GM21717 (cell line): ENCODE data around the gene NLN.
A peak's percentile ranks its signal among the peaks of the same experiment; 100 is the strongest.
"Not testable (repeated sequence)": the region's sequence is repeated elsewhere in the genome, so short reads cannot be mapped to it uniquely, and the experiment has no call there.

Source experiments
- ATAC-seq: cut with Tn5 transposase; IDR thresholded peaks from one replicate; pipeline ENCODE4 v1.9.1; 2021; ENCODE audit warnings: mild to moderate bottlenecking, moderate library complexity; ENCODE audit not compliant: unreplicated experiment

NLN gene

DNA sequence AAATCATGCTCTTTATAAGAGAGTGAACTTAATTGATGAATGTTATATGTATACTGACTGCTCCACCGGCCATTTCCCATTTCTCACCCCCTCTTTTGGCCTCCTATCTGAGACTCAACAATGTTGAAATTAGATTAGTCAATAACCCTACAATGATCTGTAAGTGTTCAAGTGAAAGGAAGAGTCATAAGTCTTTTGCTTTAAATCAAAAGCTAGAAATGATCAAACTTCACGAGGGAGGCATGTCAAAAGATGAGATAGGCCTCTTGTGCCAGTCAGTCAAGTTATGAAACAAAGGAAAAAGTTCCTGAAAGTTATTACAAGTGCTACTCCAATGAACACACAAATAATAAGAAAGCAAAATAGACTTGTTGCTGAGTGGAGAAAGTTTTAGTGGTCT, 83.1 kb downstream of the NLN start:
- ATAC-seq, result no peak

DNA sequence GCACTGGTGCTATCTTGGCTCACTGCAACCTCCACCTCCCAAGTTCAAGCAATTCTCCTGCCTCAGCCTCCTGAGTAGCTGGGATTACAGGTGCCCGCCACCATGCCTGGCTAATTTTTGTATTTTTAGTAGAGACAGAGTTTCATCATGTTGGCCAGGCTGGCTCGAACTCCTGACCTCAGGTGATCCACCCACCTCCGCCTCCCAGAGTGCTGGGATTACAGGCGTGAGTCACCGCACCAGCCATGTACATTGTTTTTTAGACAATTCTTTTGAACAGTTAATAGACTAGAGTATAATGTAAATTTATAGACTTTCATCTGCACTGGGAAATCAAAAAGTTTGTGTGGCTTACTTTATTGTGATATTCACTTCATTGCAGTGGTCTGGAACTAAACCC, 85.5 kb downstream of the NLN start:
- not testable (repeated sequence) for ATAC-seq

DNA sequence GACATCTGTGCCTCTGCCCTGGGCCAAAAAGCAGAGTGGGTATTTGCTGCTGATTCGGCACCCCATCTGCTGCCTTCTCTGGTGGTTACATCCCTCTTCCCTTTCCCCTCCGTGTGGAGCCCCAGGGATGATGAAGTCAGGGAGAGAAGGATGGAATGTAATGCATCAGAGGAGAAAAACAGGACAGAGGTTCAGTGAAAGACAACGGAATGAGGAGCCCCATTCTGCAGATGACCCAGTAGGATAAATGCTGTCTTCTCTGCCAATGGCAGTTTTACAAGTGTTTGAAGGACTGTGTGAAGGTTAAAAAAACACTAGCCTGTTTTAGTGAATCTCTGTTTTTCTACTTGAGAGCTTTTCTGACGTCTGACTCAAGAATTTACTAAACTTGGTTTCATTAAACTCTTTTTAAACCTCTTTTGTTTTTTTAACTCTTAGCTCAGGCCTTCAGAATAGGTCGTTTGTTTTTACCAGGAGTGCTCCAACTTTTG, 86.3 kb downstream of the NLN start:
- ATAC-seq, result no peak

DNA sequence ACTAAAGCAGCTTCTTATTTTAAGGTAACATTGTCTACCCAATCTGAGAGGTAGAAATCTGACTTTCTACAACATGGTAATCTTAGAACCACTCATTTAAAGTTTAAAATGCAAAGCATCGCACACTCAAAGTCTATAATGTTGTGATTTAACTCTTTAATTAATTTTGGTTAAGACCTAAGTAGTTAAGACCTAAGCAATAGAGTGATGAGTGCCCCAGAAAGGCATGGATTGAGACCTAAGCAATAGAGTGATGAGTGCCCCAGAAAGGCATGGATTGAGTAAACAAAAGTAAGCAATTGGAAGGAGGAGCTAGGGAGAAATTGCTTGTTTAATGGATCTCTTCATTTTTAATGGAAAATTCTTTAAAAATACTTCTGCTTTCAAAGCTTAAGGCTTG, 86.8 kb downstream of the NLN start:
- ATAC-seq, result no peak

DNA sequence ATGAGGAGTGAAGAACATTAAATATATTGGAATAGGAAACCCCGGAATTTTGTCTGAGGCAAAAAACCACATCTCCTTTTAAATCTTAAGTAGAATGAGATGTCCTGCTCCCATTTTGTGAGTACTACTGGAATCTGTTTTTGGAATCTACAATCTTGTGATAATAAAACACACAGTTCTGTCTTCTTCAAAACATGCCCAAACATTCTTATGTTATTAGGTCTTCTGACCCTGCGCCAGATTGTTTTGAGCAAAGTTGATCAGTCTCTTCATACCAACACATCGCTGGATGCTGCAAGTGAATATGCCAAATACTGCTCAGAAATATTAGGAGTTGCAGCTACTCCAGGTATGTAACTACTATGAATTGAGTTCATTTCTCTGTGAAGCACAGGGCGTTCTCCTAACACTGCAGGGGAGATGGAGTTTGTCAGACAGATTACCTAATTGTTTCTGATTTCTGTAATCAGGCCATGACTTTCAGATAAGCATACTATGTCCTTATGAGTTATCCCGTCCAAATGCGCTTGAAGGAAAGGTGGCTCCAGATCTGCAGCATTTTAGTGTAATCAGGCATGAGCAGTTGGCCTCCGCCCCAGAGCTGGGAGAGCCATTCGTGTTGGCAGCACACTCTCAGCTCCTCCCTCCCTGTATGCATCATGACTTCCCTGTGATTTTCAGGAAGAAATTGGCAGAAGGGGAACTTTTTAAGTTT, 88.0 kb downstream of the NLN start:
- no peak for ATAC-seq

DNA sequence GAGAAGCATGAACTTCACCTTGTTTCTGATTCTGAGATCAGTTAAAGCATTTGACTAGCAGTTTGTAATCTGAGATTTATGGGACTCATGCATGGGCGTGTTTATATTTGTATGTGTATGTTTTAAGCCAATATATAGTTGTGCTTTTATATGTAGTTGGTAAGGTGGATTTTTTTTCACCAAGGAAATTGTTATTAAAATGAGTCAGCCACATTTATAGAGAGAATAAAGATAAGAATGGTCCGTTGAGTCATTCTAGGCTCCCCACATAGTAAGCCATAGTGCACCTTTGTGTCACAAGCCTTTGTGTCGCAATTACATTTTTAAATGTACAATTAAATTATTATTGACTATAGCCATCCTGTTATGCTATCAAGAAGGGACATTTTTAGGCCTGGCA, 89.0 kb downstream of the NLN start:
- ATAC-seq, result no peak

DNA sequence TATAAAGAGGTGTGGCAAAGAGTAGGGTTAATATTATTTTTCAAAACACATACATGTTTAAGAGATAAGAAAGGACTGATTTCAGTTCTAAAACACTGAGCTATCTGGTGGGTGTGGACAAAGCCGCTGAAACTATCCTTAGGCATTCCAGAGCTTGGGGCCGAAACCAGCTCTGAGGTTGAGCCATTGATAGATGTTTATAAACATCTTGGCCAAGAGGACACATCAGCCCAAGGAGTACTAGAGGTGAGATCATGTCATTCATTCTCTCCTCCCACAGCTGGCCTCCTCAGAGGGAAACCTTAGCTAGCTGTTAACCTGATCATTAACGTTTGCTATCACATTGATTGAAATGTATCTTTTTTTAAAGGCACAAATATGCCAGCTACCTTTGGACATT, 89.9 kb downstream of the NLN start:
- ATAC-seq, result no peak

DNA sequence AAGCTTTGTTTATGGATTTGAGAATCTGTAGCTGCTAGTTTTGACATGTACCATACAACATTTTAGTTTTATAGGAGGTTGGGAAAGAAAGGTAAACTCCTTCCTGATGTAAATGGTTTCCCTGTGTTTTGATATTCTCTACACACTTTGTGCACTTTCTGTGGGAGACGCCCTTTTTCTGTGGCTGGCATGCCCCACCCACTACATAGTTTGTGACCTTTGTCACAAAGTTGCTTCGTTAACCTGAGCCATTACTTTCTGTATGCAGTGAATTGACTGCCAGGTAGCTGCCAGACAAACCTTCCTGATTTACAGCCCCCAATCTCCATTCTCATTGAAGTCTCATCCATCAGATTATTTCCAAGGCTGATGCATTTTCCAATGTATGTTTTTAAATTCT, 90.6 kb downstream of the NLN start:
- ATAC-seq, result no peak

DNA sequence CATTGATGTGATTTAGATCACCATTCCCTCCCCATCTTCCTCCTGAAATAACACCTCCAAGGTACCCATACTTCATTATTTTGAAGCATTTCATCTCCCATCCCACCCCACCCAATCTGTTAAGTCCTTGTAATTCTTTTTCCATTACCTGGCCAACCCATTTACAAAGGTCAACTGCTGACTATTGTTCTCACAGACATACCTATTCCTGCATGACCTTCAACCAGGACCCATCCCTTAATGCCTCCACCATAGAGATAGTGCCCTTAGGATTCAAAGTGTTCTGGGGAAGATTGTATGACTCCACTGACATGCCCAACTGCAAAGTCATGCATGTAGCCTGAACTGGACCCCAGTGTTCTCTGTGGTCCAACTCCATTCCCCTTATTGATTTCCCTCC, 91.2 kb downstream of the NLN start:
- no peak for ATAC-seq

DNA sequence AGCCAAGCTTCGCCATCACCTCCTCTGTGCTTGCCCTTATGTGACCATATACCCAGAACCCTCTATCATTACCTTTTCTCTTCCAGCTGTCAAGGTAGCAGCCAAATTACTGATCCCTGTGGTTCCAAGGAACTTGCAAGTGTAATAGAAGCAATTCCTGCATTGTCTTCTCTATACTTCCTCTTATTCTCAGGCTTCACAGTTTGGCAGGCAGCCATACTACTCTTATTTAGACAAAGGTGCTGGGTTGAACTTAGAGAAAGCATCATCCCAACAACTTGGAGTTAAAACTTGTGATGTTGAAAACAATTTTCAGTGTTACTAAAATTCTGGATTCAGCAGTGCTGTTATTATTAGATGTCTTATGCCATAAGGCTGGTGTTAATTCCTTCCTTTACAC, 93.2 kb downstream of the NLN start:
- no peak for ATAC-seq

DNA sequence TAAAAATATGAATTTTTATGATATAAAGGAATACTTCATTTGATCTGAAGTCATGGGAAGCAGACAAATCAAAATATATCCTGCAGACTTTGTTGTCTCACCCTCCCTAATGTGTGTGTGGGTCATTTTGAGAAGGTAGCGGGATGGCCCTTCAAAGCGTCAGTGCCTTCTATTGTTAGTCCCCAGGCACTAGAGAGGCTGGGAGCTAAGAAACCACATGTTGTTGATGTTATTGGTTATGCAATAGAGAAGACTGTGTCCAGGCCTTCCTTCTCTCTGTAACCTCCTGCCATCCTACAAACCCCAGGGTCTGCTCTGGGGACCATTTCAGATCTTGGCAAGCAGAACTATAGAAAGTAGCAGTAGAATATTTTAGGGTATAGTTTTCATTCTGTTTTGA, 94.7 kb downstream of the NLN start:
- no peak for ATAC-seq

DNA sequence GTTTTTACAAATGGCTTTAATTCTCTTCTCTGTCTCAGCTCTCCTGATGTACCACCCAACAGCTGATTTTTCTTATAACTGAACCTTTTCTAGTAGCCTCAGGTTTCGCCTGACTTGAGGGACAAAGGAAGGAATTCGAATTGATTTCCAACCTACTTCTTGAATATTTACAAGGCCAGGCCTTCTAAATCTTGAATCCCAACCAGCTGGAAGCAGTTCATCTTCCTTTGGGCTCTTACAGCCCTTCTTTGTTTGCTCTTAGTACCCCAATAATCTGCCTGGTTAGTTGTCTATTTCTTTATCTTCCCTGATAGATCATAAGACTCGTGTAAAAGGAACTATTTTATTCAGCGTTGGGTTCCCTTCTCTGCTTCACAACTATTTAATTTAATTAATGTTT, 95.9 kb downstream of the NLN start:
- no peak for ATAC-seq

DNA sequence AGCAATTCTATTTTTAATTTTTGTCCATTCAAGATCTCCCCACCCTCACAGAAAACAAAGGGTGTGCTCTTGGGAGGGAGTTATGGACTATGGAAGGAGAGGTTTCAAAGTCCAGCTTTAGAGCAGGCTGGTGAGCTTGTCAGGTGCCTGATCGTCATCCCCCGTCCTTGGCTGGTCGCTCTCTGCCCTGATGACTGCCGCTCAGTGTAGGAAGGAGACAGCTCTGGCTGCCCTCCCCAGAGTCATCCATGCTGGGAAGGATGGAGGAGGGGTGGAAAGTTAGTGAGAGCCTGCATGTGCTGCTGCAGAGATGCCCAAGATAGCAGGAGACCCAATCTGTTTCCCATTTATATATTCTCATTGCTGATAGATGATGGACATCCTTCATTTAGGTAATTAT, 96.6 kb downstream of the NLN start:
- ATAC-seq, result no peak

DNA sequence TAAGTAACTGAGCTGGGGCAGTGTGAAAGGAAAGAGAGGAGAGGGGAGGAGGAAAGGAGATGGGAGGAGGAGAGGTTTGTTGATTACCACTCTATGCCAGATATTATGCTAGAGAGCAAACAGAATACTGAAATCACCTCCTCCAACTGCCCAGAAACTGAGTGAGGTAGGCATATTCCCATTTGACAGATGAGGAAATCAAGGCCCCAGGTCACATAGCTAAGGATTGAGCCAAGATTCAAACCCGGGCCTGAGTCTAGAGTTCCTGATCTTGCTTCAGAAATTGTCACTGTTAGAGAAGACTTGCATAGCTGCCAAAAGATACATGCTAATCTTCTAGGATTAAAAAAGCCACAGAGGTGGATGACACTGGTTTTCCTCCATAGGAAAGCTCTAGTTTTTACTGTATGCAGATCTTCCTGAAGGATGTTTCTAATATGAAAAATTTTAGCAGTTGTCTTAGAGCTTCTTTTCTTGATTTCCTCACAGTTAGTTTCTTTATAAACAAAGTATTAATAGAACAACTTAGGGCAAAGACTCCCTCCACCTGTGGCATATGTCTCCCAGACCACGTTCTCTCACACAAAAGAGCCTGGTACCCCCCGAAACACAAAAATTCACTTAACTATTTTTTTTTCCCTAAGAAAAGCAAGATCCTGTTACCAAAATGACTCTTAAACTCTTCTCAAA, 97.4 kb downstream of the NLN start:
- no peak for ATAC-seq

DNA sequence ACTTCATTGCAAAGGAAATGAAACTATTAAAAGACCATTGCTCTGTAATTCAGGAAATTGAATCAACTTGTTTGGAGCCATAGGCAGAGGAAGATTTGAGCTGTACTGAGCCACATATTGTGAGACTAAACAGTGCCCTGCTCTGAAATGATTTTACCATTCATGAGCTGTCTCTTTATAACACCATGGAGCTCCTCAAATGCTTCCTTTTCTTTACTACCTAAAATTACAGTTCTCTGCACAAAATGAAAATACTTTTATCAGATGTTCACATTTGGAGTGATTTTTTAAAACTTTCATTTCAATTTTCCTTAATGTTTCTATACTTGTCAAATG, 97.9 kb downstream of the NLN start:
- ATAC-seq, result no peak

DNA sequence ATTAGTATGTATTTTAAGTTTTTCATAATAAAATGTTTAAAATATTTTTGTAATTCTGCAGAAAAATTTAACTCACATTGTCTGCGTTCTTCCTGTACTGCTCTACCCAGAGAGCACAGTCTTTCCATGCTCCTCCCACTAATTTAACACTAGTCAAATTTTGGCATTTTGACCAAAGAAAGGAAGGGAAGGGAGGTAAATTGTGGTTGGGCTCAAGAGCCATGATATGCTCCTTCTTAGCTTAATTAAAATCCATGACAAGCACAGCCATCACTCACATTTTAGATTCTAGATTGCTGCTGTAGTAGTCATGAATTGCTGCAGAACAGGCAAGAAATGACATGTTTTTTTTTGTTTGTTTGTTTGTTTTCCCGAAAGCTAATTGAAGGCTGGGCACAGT, 98.4 kb downstream of the NLN start:
- ATAC-seq, result no peak

DNA sequence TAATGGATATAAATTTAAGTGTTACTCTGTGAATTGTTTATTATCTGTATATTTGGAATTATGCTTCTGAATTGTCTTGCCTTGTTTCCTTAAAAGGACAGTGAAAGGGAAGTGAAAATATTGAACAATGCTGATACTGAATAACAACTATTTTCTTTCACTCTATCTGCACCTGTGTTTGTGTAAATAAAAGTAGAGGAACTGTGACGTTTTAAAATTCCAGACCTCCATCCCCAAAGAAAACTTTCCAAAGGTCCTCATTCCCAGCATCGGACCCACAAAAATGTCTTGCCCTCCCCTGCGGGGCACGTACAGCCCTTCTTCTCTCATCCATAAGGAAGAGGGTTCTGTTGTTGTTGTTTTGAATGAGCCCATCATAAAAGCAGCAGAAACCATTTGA, 100.0 kb downstream of the NLN start:
- no peak for ATAC-seq

DNA sequence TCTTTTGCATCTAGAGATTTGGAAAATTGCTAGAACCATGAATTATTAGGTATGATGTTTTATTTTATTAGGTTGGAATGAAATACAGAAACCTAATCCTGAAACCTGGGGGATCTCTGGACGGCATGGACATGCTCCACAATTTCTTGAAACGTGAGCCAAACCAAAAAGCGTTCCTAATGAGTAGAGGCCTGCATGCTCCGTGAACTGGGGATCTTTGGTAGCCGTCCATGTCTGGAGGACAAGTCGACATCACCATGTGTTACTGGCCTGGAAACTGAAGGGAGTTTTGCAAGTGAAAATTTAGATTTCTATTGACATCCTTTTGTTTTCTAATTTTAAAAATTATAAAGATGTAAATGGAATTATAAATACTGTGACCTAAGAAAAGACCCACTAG, 100.7 kb downstream of the NLN start:
- no peak for ATAC-seq

DNA sequence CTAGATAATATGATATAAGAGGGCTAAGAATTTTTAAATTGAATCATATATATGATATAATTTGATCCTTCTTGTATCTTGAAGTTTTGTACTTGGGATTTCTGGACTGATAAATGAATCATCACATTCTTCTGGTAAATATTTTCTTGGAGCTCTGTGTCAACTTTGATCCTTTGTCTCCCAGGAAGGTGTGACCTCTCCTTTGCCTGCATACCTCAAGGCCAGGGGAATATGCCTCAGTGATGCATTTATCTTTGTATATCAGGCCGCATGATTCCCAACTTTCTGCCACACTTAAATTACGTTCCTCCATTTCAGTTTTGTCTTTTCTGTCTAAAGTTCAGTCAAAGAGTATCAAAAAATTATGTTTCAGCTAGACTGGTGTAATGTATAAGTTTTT, 101.2 kb downstream of the NLN start:
- ATAC-seq, result no peak

DNA sequence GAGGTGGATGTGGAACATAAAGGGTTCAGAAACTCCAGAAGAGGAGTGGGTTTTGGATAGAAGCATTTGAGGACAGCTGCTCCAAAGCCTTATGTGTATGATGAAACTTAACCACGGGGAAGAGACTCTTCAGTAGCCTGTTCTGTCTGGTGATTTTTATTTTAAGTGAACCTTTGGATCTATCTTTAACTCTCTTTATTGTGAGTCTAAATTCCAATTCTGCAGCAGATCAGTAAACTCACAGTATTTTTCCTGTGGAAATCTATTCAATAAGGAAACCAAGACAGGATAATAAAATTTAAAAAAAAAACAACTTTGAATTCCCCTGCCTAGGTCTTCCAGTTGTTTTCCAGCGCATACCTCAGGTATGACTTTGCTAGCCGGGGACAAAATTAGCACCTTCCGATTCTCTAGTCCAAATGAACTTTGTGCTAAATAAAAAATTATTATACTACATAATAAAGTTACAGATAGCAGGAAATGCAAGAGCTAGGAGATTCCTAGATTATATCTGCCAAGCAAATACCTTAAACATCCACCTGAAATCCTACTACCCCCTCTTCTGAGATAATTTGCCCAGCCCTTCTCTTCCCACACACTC, 101.9 kb downstream of the NLN start:
- no peak for ATAC-seq

DNA sequence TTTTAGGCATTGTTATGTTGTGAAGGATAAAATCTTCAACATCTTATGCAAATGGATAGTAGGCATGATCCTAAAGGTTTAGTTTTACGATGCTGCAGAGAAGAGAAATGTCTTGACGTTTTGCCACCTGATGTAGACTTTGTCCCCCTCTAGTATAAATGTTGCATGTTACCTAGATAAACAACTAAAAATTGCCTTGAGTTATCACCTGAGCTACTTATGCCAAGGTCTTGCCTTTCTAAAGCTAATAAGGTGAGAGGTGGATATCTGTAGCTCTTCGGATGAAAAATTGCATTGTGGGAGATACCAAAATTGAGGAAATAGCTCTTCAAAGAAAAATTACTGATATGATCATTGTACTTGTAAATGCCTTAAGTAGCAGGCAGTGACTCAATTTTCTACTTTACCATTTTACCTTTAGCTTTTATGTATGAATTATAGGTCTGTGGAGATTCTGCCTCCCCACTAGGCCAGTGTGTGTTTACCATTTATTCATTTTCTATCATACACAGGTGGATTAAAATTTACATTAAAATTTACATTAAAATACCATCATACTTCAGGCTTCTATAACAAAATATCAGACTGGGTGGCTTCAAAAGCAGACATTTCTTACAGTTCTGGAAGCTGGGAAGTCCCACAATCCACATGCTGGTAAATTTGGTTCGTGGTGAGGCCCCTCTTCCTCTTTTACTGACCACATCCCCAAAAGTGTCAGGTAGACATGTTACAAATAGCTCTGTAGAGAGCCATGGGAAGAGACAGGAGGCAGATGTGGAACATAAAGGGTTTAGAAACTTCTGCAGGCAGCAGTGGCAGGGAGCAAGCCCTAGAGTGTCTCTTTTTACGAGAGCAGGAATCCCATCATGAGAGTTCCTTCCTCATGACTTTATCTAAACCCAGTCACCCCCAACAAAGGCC, 103.7 kb downstream of the NLN start:
- ATAC-seq, result peak; percentile 70
